HG03039 (cell line): ENCODE measurements around the gene TIAL1.
"Not testable (repeated sequence)": the region's sequence is repeated elsewhere in the genome, so short reads cannot be mapped to it uniquely, and the experiment has no call there.

Source experiments
- ATAC-seq: cut with Tn5 transposase; IDR thresholded peaks from one replicate; pipeline ENCODE4 v1.9.1; 2021; ENCODE audit warnings: mild to moderate bottlenecking, moderate library complexity; ENCODE audit not compliant: unreplicated experiment

TIAL1 gene

GRCh38 chr10:119596537-119597404 lies at the start of gene TIAL1:
Gene TIAL1 (minus strand): TSS chr10:119596964. CDS start chr10:119596465, 499 bp downstream.
- ATAC-seq: peak; percentile 80

- no peak for ATAC-seq
These were observed 48.2 kb upstream of the TIAL1 start for GRCh38 chr10:119644994-119645393.

GRCh38 chr10:119644205-119644814 lies 47.5 kb upstream of the TIAL1 start:
- no peak for ATAC-seq

GRCh38 chr10:119643306-119644204 lies 46.8 kb upstream of the TIAL1 start:
- no peak for ATAC-seq

GRCh38 chr10:119642556-119643111 lies 45.9 kb upstream of the TIAL1 start:
- no peak for ATAC-seq

- ATAC-seq: no peak
These were observed 44.2 kb upstream of the TIAL1 start for GRCh38 chr10:119640875-119641526.

GRCh38 chr10:119640384-119640783 lies 43.6 kb upstream of the TIAL1 start:
- ATAC-seq: no peak

- ATAC-seq: no peak
These were observed 42.2 kb upstream of the TIAL1 start for GRCh38 chr10:119638982-119639381.

GRCh38 chr10:119637631-119638030 lies 40.9 kb upstream of the TIAL1 start:
- no peak for ATAC-seq

- no peak for ATAC-seq
These were observed 37.4 kb upstream of the TIAL1 start for GRCh38 chr10:119634219-119634544.

- ATAC-seq: no peak
These were observed 36.9 kb upstream of the TIAL1 start for GRCh38 chr10:119633538-119634218.

- no peak for ATAC-seq
These were observed 33.5 kb upstream of the TIAL1 start for GRCh38 chr10:119630300-119630699.

- no peak for ATAC-seq
These were observed 29.0 kb upstream of the TIAL1 start for GRCh38 chr10:119625570-119626280.

GRCh38 chr10:119621078-119621384 lies 24.3 kb upstream of the TIAL1 start:
- ATAC-seq: no peak

GRCh38 chr10:119620241-119621077 lies 23.7 kb upstream of the TIAL1 start:
- no peak for ATAC-seq

- not testable (repeated sequence) for ATAC-seq
These were observed 23.0 kb upstream of the TIAL1 start for GRCh38 chr10:119619811-119620210.

GRCh38 chr10:119619215-119619614 lies 22.5 kb upstream of the TIAL1 start:
- ATAC-seq: no peak

- no peak for ATAC-seq
These were observed 20.3 kb upstream of the TIAL1 start for GRCh38 chr10:119616882-119617570.
